DND-41 (cell line): ENCODE data around the gene FAS.

Experiments used
- CTCF ChIP-seq: IDR thresholded peaks from 2 replicates; pipeline ENCODE4 v1.5.1; 2012; ENCODE audit warnings: borderline replicate concordance, low read length, moderate library complexity, mild to moderate bottlenecking; ENCODE audit not compliant: poor library complexity, severe bottlenecking; ENCODE audit errors: extremely low read depth
- EZH2 ChIP-seq: IDR thresholded peaks from 3 replicates; pipeline ENCODE4 v1.6.1; 2012; ENCODE audit warnings: borderline replicate concordance, low read depth, mild to moderate bottlenecking, moderate library complexity, low read length, inconsistent platforms; ENCODE audit not compliant: severe bottlenecking

- TF ChIP-seq CTCF = no peak
- no peak for TF ChIP-seq EZH2
Observed at GRCh38 chr10:88949051-88949450, 41.5 kb upstream of the FAS start.
